ENCODE data around the gene DAP. TPM values are rescaled to one million over a fixed set of nuclear protein-coding genes. Genes with fewer than 3 reads are reported as not detected.
A peak's percentile ranks its signal among the peaks of the same experiment; 100 is the strongest.

Gene DAP
- total and polyA plus RNA-seq, 4 donors: 36.6 to 122 (median 101) TPM

- TF ChIP-seq RAD21 (IDR thresholded peaks at IDR 0.05): peak in 1 of 2 donors; percentile 44
- peak; percentile 28 for TF ChIP-seq NR2F2 (IDR thresholded peaks at IDR 0.05)
- peak; percentile 19 for TF ChIP-seq MAX (IDR thresholded peaks at IDR 0.05)
- no peak for TF ChIP-seq ATF3 (IDR thresholded peaks at IDR 0.05)
- peak; percentile 53 for TF ChIP-seq SP1 (IDR thresholded peaks at IDR 0.05)
- TF ChIP-seq TAF1 (conservative IDR thresholded peaks at IDR 0.05): no peak
- peak; percentile 38 to 50 for TF ChIP-seq RXRA (IDR thresholded peaks at IDR 0.05)
- WGBS: 63% methylated on average over 17 of the region's 17 CpGs
- peak overlapping the region in 1 of 2 donors; percentile 81 for H3K9ac ChIP-seq (ENCODE audit: low read depth in 1 of 2, low read length in 2 of 2)
- DNase-seq (ENCODE audit: low spot score): no peak
- no peaks in the 10 kb centered on the region for H3K36me3 ChIP-seq (ENCODE audit: control insufficient read depth in 4 of 4, insufficient read depth in 3 of 4, low read depth in 1 of 4, low read length in 3 of 4)
- no peaks in the 10 kb centered on the region for H3K27me3 ChIP-seq (ENCODE audit: control insufficient read depth in 4 of 4, insufficient read depth in 4 of 4, low read length in 3 of 4)
- H3K27ac ChIP-seq (ENCODE audit: low read depth in 1 of 2, low read length in 2 of 2): peak overlapping the region; percentile 87 to 94
- H3K4me1 ChIP-seq (ENCODE audit: control insufficient read depth in 4 of 4, insufficient read depth in 4 of 4, low read length in 3 of 4): peaks cover 7 to 27% (median 19%) of the 10 kb centered on the region in 4 donors
- H3K9me3 ChIP-seq (ENCODE audit: control insufficient read depth in 4 of 4, low read length in 3 of 4): no peaks in the 10 kb centered on the region
- H3K4me3 ChIP-seq (ENCODE audit: low read depth in 1 of 3, low read length in 3 of 3): peak overlapping the region in 1 of 3 donors; percentile 64
These were observed 1.1 kb upstream of the DAP start for GRCh38 chr5:10761933-10762775.

GRCh38 chr5:10760921-10761184, 181 bp downstream of the DAP start:
- WGBS: under 1% methylated on average over 42 of the region's 42 CpGs
- Histone ChIP-seq H3K27me3 (ENCODE audit: control insufficient read depth in 4 of 4, insufficient read depth in 4 of 4, low read length in 3 of 4) (no peaks in the 10 kb centered on the region), H3K27ac (ENCODE audit: low read depth in 1 of 2, low read length in 2 of 2) (peak overlapping the region; percentile 83 to 87), H3K9ac (ENCODE audit: low read depth in 1 of 2, low read length in 2 of 2) (peak overlapping the region in 1 of 2 donors; percentile 63), H3K4me1 (ENCODE audit: control insufficient read depth in 4 of 4, insufficient read depth in 4 of 4, low read length in 3 of 4) (peaks cover 12 to 34% (median 22%) of the 10 kb centered on the region in 4 donors), H3K4me3 (ENCODE audit: low read depth in 1 of 3, low read length in 3 of 3) (peak overlapping the region; percentile 84 to 92 (median 86)), H3K9me3 (ENCODE audit: control insufficient read depth in 4 of 4, low read length in 3 of 4) (no peaks in the 10 kb centered on the region), H3K36me3 (ENCODE audit: control insufficient read depth in 4 of 4, insufficient read depth in 3 of 4, low read depth in 1 of 4, low read length in 3 of 4) (no peaks in the 10 kb centered on the region)
- TF ChIP-seq NR2F2 (IDR thresholded peaks at IDR 0.05) (no peak), RXRA (IDR thresholded peaks at IDR 0.05) (no peak), TAF1 (conservative IDR thresholded peaks at IDR 0.05) (no peak), FOXA1 (IDR thresholded peaks at IDR 0.05) (no peak), CTCF (IDR thresholded peaks at IDR 0.05; ENCODE audit: low read depth, low read length, missing input control) (no peak), SP1 (IDR thresholded peaks at IDR 0.05) (no peak), ATF3 (IDR thresholded peaks at IDR 0.05) (no peak)
- DNase-seq (ENCODE audit: low spot score): no peak

GRCh38 chr5:10760096-10760920, 726 bp downstream of the DAP start:
- no peak for DNase-seq (ENCODE audit: low spot score)
- 2% methylated on average over 43 of the region's 43 CpGs for WGBS
- no peaks in the 10 kb centered on the region for H3K27me3 ChIP-seq (ENCODE audit: control insufficient read depth in 4 of 4, insufficient read depth in 4 of 4, low read length in 3 of 4)
- H3K4me3 ChIP-seq (ENCODE audit: low read depth in 1 of 3, low read length in 3 of 3): peak overlapping the region; percentile 84 to 92 (median 86)
- H3K9me3 ChIP-seq (ENCODE audit: control insufficient read depth in 4 of 4, low read length in 3 of 4): no peaks in the 10 kb centered on the region
- peak overlapping the region; percentile 63 to 97 for H3K9ac ChIP-seq (ENCODE audit: low read depth in 1 of 2, low read length in 2 of 2)
- peaks cover 0 to 3% (median 0%) of the 10 kb centered on the region in 4 donors for H3K36me3 ChIP-seq (ENCODE audit: control insufficient read depth in 4 of 4, insufficient read depth in 3 of 4, low read depth in 1 of 4, low read length in 3 of 4)
- peaks cover 12 to 34% (median 22%) of the 10 kb centered on the region in 4 donors for H3K4me1 ChIP-seq (ENCODE audit: control insufficient read depth in 4 of 4, insufficient read depth in 4 of 4, low read length in 3 of 4)
- H3K27ac ChIP-seq (ENCODE audit: low read depth in 1 of 2, low read length in 2 of 2): peak overlapping the region; percentile 83 to 87
- TF ChIP-seq EGR1 (IDR thresholded peaks at IDR 0.05; ENCODE audit: low read depth in 2 of 2) (no peak), JUND (IDR thresholded peaks at IDR 0.05) (peak in 1 of 2 donors; percentile 8), FOXA1 (IDR thresholded peaks at IDR 0.05) (no peak), TAF1 (conservative IDR thresholded peaks at IDR 0.05) (no peak), HNF4G (IDR thresholded peaks at IDR 0.05) (peak; percentile 31), REST (IDR thresholded peaks at IDR 0.05) (peak; percentile 30), YY1 (IDR thresholded peaks at IDR 0.05) (peak; percentile 82), FOXA2 (IDR thresholded peaks at IDR 0.05) (no peak), NR2F2 (IDR thresholded peaks at IDR 0.05) (no peak), GABPA (IDR thresholded peaks at IDR 0.05 in 1 of 2, conservative IDR thresholded peaks at IDR 0.05 in 1 of 2) (no peak), CTCF (IDR thresholded peaks at IDR 0.05; ENCODE audit: low read depth, low read length, missing input control) (no peak), SP1 (IDR thresholded peaks at IDR 0.05) (peak; percentile 42)
